A549 (cell line): ENCODE data around the gene HIVEP1. TPM values are rescaled to one million over a fixed set of nuclear protein-coding genes. Genes with fewer than 3 reads are reported as not detected.

Experiments used
- ATAC-seq, 2 experiments: fragments of 200-7000 bp in 1 of 2; fragments of >200 bp in 1 of 2; cut with Nextera tagmentation in 1 of 2; cut with Tn5 transposase in 1 of 2; 3 replicates each; pipeline versions ENCODE4 v1.8.0 to v1.9.1; 2018 to 2020; ENCODE audit warnings: mild to moderate bottlenecking in 1 of 2, moderate library complexity in 1 of 2
- CTCF ChIA-PET: fragments of 300-600 bp; sonication (Branson Sonifier 250); formaldehyde crosslinking; extraction: SDS; loops from one replicate; lab custom pipeline; 2021; ENCODE audit warnings: antibody characterized with exemption, inconsistent platforms; lab: Yijun Ruan, JAX
- POLR2A ChIA-PET: fragments of 350-600 bp; formaldehyde crosslinking; extraction: SDS; loops from one replicate; lab custom pipeline; 2021; ENCODE audit warnings: antibody characterized with exemption, inconsistent platforms; lab: Yijun Ruan, JAX
- DNase-seq, 2 experiments: peaks; one replicate each; pipeline versions ENCODE4 v3.0.0 to v3.0.0-alpha.2; 2011 to 2016; ENCODE audit warnings: low read depth in 1 of 2, low spot score in 1 of 2
- FAIRE-seq: peaks from 2 replicates; lab custom pipeline; 2011; peaks lifted over from hg19 to GRCh38; lab: Jason Lieb, UNC
- H3K27ac ChIP-seq, 2 experiments: fragments of >200 bp; sonication (Bioruptor Twin); formaldehyde crosslinking; 3 replicates each; pipeline ENCODE4 v1.5.1; 2016 to 2017
- H3K4me1 ChIP-seq: fragments of >200 bp; sonication (Bioruptor Twin); formaldehyde crosslinking; 3 replicates; pipeline ENCODE4 v1.6.1; 2016
- H3K4me2 ChIP-seq: fragments of >200 bp; sonication (Bioruptor Twin); formaldehyde crosslinking; 3 replicates; pipeline ENCODE4 v1.6.1; 2016
- H3K4me3 ChIP-seq: fragments of >200 bp; sonication (Bioruptor Twin); formaldehyde crosslinking; 3 replicates; pipeline ENCODE4 v1.5.1; 2016
- H3K9me3 ChIP-seq: fragments of >200 bp; sonication (Bioruptor Twin); formaldehyde crosslinking; 3 replicates; pipeline ENCODE4 v1.6.1; 2016
- BHLHE40 ChIP-seq: IDR thresholded peaks from 2 replicates; pipeline ENCODE4 v1.6.1; 2012; ENCODE audit warnings: low read depth, low read length, inconsistent platforms
- CHD2 ChIP-seq: fragments of 150-350 bp; IDR thresholded peaks from 2 replicates; pipeline ENCODE4 v1.6.1; 2014; ENCODE audit warnings: low read length; ENCODE audit not compliant: partially characterized antibody
- CHD4 ChIP-seq: fragments of 200-600 bp; sonication (generic); IDR thresholded peaks from 2 replicates; pipeline ENCODE4 v1.6.1; 2016; ENCODE audit warnings: antibody characterized with exemption, mild to moderate bottlenecking, borderline replicate concordance
- EHF ChIP-seq: fragments of 250-450 bp; sonication (Bioruptor Pico); IDR thresholded peaks from 2 replicates; pipeline ENCODE4 v1.5.0; 2020; ENCODE audit warnings: mild to moderate bottlenecking
- EHMT2 ChIP-seq: fragments of 200-600 bp; sonication (generic); IDR thresholded peaks from 2 replicates; pipeline ENCODE4 v1.6.1; 2016; ENCODE audit warnings: antibody characterized with exemption, low read depth, mild to moderate bottlenecking, moderate library complexity
- ESRRA ChIP-seq: fragments of 150-350 bp; IDR thresholded peaks from 2 replicates; pipeline ENCODE4 v1.6.1; 2014; ENCODE audit warnings: mild to moderate bottlenecking, low read length, borderline replicate concordance
- FOSB ChIP-seq: fragments of 250-450 bp; sonication (Bioruptor Pico); IDR thresholded peaks from 2 replicates; pipeline ENCODE4 v1.5.0; 2020; ENCODE audit warnings: mild to moderate bottlenecking, moderate library complexity
- HOXB5 ChIP-seq: fragments of 250-450 bp; sonication (Bioruptor Pico); IDR thresholded peaks from 2 replicates; pipeline ENCODE4 v1.5.0; 2020; ENCODE audit warnings: mild to moderate bottlenecking, moderate library complexity
- JUN ChIP-seq, 2 experiments: fragments of >200 bp; sonication (Bioruptor Twin); formaldehyde crosslinking; IDR thresholded peaks; 2 replicates in 1 of 2; 3 replicates in 1 of 2; pipeline ENCODE4 v1.6.1; 2016 to 2017
- KDM1A ChIP-seq: fragments of 200-600 bp; sonication (generic); IDR thresholded peaks from 2 replicates; pipeline ENCODE4 v1.6.1; 2016; ENCODE audit warnings: low read depth, mild to moderate bottlenecking
- MYC ChIP-seq: IDR thresholded peaks from 2 replicates; pipeline ENCODE4 v1.6.1; 2012; ENCODE audit warnings: mild to moderate bottlenecking, inconsistent platforms, low read length, improper control_type of control experiment, borderline replicate concordance
- RFX5 ChIP-seq: fragments of 450-650 bp; IDR thresholded peaks from 2 replicates; pipeline ENCODE4 v1.7.1; 2014; ENCODE audit warnings: antibody characterized with exemption, mild to moderate bottlenecking, moderate library complexity
- RNF2 ChIP-seq: fragments of 200-600 bp; sonication (generic); IDR thresholded peaks from 2 replicates; pipeline ENCODE4 v1.6.1; 2016; ENCODE audit warnings: low read depth, mild to moderate bottlenecking, antibody characterized with exemption, moderate library complexity, borderline replicate concordance
- SMC3 ChIP-seq: fragments of >200 bp; sonication (Bioruptor Twin); formaldehyde crosslinking; IDR thresholded peaks from 3 replicates; pipeline ENCODE4 v1.6.1; 2018; ENCODE audit warnings: inconsistent platforms
- TFCP2L1 ChIP-seq: fragments of 250-450 bp; sonication (Bioruptor Pico); IDR thresholded peaks from 2 replicates; pipeline ENCODE4 v1.5.0; 2021; ENCODE audit warnings: mild to moderate bottlenecking
- ZNF302 ChIP-seq: fragments of 250-450 bp; sonication (Bioruptor Pico); IDR thresholded peaks from 2 replicates; pipeline ENCODE4 v1.9.0; 2021; ENCODE audit warnings: inconsistent platforms, mild to moderate bottlenecking, moderate library complexity
- ZSCAN20 ChIP-seq: fragments of 250-450 bp; sonication (Bioruptor Pico); IDR thresholded peaks from 2 replicates; pipeline ENCODE4 v1.8.0; 2022; ENCODE audit warnings: mild to moderate bottlenecking, moderate library complexity
- WGBS: methylation state at CpG from one replicate; pipeline ENCODE4 v1.1.6; 2017; ENCODE audit errors: missing lambda C conversion rate; 5-methylcytosine and 5-hydroxymethylcytosine counted together
- polyA plus RNA-seq, 4 experiments: library from polyadenylated mRNA; depleted of rRNA in 3 of 4; stranded (reverse); fragments of >200 nt; fragmentation: RNase III in 1 of 4; extraction: RNeasy Plus Mini Kit Qiagen cat#74134 plus additional on column Dnase treatment in 1 of 4; gene quantifications; 2 replicates in 3 of 4; 3 replicates in 1 of 4; pipeline ENCODE4 v1.2.3, GENCODE V29; 2011 to 2017
- TF ChIP-seq, protein P1 (sequence below): fragments of >200 bp; sonication (Bioruptor Twin); formaldehyde crosslinking; IDR thresholded peaks from 3 replicates; pipeline ENCODE4 v1.5.1; 2016
- TF ChIP-seq, protein P2 (sequence below): IDR thresholded peaks from 2 replicates; pipeline ENCODE4 v1.6.1; 2012
- TF ChIP-seq, protein P3 (sequence below): IDR thresholded peaks from 2 replicates; pipeline ENCODE4 v1.6.1; 2012
- TF ChIP-seq, protein P4 (sequence below): fragments of 250-450 bp; sonication (Bioruptor Pico); IDR thresholded peaks from 2 replicates; pipeline ENCODE4 v1.5.0; 2021; ENCODE audit warnings: mild to moderate bottlenecking, moderate library complexity, borderline replicate concordance

HIVEP1 gene
- polyA plus RNA-seq, 2 of the 4 experiments (the other 2 are of a cell fraction), result 5.8 to 10.5 TPM

DNA sequence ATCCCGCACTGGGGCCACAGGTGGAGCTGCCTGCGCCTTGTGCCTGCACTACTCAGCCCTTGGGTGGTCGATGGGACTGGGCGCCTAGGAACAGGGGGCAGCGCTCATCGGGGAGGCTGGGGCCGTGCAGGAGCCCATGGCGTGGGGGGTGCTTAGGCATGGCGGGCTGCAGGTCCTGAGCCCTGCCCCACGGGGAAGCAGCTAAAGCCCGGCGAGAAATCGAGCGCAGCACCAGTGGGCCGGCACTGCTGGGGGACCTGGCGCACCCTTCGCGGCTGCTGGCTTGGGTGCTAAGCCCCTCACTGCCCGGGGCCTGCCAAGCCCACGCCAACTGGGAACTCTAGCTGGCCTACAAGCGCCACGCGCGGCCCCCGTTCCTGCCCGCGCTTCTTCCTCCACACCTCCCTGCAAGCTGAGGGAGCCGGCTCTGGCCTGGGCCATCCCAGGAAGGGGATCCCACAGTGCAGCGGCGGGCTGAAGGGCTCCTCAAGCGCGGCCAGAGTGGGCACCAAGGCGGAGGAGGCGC lies 5.8 kb downstream of the HIVEP1 start:
- Histone ChIP-seq H3K27ac (no peak overlapping the region), H3K4me1 (peaks cover 8% of the 10 kb centered on the region; the same call in 2 of the 3 replicates), H3K4me3 (no peak overlapping the region), H3K9me3 (no peaks in the 10 kb centered on the region), H3K4me2 (no peak overlapping the region)
- FAIRE-seq (no peak), ATAC-seq (no peak), DNase-seq (no peak)
- TF ChIP-seq, protein P1, sequence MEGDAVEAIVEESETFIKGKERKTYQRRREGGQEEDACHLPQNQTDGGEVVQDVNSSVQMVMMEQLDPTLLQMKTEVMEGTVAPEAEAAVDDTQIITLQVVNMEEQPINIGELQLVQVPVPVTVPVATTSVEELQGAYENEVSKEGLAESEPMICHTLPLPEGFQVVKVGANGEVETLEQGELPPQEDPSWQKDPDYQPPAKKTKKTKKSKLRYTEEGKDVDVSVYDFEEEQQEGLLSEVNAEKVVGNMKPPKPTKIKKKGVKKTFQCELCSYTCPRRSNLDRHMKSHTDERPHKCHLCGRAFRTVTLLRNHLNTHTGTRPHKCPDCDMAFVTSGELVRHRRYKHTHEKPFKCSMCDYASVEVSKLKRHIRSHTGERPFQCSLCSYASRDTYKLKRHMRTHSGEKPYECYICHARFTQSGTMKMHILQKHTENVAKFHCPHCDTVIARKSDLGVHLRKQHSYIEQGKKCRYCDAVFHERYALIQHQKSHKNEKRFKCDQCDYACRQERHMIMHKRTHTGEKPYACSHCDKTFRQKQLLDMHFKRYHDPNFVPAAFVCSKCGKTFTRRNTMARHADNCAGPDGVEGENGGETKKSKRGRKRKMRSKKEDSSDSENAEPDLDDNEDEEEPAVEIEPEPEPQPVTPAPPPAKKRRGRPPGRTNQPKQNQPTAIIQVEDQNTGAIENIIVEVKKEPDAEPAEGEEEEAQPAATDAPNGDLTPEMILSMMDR, result no peak
- TF ChIP-seq, protein P2, sequence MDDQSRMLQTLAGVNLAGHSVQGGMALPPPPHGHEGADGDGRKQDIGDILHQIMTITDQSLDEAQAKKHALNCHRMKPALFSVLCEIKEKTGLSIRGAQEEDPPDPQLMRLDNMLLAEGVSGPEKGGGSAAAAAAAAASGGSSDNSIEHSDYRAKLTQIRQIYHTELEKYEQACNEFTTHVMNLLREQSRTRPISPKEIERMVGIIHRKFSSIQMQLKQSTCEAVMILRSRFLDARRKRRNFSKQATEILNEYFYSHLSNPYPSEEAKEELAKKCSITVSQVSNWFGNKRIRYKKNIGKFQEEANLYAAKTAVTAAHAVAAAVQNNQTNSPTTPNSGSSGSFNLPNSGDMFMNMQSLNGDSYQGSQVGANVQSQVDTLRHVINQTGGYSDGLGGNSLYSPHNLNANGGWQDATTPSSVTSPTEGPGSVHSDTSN, result no peak
- no peak for TF ChIP-seq ZSCAN20 (CRISPR knock-in tag)
- TF ChIP-seq SMC3, result no peak
- TF ChIP-seq ESRRA, result no peak
- no peak for TF ChIP-seq TFCP2L1 (CRISPR knock-in tag)
- TF ChIP-seq, protein P3, sequence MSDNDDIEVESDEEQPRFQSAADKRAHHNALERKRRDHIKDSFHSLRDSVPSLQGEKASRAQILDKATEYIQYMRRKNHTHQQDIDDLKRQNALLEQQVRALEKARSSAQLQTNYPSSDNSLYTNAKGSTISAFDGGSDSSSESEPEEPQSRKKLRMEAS, result no peak
- no peak for TF ChIP-seq RNF2
- TF ChIP-seq CHD4, result no peak
- TF ChIP-seq, protein P4, sequence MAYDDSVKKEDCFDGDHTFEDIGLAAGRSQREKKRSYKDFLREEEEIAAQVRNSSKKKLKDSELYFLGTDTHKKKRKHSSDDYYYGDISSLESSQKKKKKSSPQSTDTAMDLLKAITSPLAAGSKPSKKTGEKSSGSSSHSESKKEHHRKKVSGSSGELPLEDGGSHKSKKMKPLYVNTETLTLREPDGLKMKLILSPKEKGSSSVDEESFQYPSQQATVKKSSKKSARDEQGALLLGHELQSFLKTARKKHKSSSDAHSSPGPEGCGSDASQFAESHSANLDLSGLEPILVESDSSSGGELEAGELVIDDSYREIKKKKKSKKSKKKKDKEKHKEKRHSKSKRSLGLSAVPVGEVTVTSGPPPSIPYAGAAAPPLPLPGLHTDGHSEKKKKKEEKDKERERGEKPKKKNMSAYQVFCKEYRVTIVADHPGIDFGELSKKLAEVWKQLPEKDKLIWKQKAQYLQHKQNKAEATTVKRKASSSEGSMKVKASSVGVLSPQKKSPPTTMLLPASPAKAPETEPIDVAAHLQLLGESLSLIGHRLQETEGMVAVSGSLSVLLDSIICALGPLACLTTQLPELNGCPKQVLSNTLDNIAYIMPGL (CRISPR knock-in tag), result no peak
- TF ChIP-seq CHD2, result no peak
- TF ChIP-seq JUN (IDR thresholded peaks at IDR 0.05), result no peak
- no peak for TF ChIP-seq HOXB5 (CRISPR knock-in tag)
- POLR2A ChIA-PET, result no interaction called here
- WGBS, result 99% methylated on average over 23 of the region's 34 CpGs
- CTCF ChIA-PET, result interaction anchor here (1.2 to 1.8 kb wide), 3 partner anchors 13 to 269 kb away, joined by 3 to 4 read pairs (median 4); no protein-coding TSS in a partner anchor

DNA sequence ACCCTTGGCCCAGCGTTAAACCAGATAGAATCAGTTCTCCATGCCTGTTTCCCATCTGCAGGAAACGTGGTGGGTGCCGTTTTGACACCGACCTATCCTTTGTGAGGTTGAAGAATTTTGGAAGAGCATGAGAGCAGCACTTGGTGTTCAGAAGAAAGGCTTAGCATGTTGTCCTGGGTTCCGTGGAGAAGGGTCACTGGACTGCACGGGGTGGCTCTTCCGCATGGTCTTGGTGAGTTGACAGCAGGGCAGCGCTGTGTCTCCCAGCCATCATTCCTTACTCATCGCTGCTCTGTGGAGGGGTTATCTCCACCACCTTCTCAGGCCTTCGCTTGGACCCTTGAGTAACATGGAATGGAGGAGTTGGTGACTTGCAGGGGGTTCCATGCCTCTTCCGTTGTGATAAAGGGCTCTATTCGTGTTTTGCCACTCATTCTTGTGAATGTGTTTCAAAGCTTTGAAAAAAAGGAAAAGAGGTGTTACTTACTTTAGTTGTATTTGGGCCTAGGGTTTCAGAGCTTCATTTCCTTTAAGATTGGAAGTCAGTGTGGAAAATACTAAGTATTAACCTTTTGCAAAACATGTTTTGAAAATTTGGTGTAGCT lies 8.2 kb downstream of the HIVEP1 start:
- ChIA-PET POLR2A (no interaction called here), CTCF (interaction anchor here (0.6 kb wide), 1 partner anchor 1430 kb away, joined by 3 read pairs; no protein-coding TSS in a partner anchor)
- Histone ChIP-seq H3K27ac (no peak overlapping the region), H3K4me3 (no peak overlapping the region), H3K9me3 (no peaks in the 10 kb centered on the region), H3K4me2 (no peak overlapping the region), H3K4me1 (no peaks in the 10 kb centered on the region; the same call in 2 of the 3 replicates)
- DNase-seq (no peak), ATAC-seq (no peak), FAIRE-seq (no peak)
- TF ChIP-seq BHLHE40, result no peak
- TF ChIP-seq FOSB (CRISPR knock-in tag), result no peak
- TF ChIP-seq EHF (CRISPR knock-in tag), result no peak
- no peak for TF ChIP-seq MYC
- no peak for TF ChIP-seq KDM1A
- no peak for TF ChIP-seq RFX5
- no peak for TF ChIP-seq EHMT2
- no peak for TF ChIP-seq ZNF302 (CRISPR knock-in tag)
- TF ChIP-seq, protein P1, result no peak
- TF ChIP-seq TFCP2L1 (CRISPR knock-in tag), result no peak
- WGBS, result 97% methylated on average over 12 of the region's 12 CpGs
